NCI-H2029 (cell line): Measurements from ENCODE around the gene ALX4.

Experiments used
- DNase-seq: peaks from one replicate; lab custom pipeline; 2025; lab: John Stamatoyannopoulos, UW

The ALX4 gene

DNA sequence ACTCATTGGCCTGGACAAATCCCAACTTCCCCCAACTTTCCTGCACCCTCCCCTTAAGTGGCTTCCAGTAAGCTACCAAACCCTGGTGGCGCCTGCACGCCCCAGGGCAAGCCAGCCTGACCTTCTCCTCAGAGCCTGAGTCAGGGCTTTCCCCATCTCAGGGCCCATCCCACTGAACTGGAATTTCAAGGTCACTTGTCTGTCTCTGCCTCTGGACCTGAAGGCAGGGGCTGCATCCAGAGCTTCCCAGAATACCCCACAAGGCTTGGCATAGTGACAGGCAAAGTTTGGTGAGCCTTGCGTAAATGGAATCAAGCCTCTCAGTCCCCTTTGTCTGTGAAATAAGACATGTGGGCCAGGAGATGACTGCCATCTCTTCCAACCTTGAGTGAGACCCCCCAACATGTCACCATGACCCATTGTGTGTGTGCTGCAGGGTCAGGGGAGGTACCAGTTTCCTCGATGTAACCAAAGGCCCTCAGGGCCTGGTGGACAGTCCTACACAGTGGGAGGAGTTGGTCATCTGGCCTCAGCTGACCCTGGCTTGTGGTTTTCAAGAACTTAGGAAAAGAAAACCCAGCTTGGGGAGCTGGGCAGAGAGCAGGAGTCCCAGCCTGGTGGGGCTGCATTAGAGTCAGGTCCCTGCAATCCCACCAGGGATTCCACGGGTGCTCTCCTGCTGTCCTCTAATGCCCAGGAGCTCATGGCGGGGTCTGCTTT lies 8.9 kb downstream of the ALX4 start:
- no peak for DNase-seq

DNA sequence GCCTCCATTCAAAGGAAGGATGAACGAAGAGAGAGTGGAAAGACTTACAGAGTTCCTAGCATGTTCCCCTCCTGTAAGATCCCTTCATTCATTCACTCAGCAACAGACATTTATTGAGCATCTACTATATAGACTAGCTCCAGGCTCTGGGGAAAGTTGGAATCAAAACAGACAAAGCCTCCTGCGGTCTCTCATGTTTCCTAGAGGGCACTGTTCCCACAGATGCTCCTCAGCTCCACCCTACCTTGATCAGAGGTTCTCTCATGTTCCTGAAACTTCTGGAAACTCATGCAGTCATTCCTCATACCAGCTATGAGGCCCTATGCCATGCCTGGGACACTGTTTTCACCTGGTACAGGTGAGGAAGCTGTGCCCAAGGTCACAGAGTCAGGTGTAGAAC lies 11.1 kb downstream of the ALX4 start:
- no peak for DNase-seq

DNA sequence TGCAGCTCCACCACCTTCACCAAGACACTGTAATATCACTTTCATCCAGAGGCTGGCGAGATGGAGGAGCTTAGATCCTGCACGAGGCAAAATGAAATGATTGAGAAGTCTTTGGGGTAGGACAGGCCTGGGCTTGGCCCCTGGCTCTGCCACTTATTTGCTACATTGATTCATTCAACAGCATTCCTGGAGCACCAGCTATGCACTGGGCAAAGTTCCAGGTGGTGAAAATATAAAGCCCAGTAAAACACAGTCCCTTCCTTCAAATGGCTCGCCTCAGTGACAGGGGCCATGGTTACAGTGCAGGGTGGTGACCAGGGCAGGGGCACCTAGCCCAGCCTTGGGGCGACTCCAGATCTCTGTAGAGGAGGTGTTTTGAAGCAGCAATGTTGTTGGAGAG lies 19.7 kb downstream of the ALX4 start:
- no peak for DNase-seq

DNA sequence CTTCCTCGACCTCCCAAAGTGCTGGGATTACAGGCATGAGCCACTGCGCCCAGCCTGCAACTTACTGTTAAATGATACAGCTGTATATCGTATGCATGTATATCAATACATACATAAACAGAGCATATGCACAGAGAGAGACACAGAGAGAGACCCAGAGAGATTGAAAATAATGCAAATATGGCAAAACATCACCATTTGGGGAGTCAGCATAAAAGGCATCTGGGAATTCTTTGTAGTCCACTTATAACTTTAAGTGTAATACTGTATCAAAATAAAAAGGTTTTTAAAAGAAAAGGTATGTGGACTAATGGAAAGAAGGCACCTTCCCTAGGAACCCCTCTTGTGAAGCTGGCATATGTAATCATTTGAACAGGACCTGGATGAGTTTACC lies 21.8 kb downstream of the ALX4 start:
- no peak for DNase-seq

DNA sequence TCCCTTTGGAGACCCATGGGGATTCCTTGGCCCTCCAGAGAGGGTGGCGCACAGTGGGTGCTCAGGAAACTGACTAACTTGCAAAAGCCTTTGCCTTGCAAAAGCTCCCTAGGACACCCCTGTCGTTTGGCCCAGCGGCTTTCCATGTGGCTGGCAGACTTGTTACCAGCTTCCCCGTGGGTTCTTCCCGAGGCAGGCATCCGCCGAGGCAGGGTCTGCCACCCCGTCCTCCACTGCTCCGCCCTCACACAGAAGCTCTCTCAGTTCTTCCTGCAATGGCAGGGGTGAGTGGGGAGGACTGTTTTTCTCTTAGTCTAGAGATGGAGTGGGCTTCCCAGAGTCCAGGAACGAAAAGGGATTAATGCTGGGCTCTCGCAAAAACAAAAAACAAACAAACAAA lies 23.0 kb downstream of the ALX4 start:
- no peak for DNase-seq

DNA sequence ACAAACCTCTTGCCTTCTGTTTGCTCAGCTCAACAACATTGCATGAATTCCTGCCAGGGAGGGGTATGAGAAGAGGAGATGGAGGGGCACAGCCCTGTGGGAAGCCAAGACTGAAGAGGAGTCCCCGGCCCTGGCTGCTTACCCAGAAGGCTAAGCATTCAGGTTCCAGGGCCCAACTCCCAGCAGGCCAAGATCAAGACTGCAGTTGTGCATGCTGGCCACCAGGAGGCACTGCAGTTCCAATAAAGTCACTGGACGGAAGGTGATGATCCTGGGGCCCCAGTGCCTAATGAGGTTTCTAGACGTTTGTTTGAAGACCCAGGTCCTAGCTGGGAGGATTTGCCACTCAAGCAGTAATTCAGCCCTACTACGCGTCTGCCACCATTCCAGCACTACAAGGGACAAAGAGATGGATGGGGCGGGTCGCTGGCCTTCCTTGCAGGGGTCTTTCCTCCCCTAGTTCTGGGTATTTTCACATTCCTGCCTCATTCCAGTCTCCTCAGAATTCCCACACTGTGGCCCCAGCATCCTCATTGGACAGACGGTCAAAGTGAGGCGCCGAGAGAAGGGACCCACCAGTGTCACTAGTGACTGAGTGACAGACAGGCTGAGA lies 23.6 kb downstream of the ALX4 start:
- DNase-seq = peak; percentile 44

DNA sequence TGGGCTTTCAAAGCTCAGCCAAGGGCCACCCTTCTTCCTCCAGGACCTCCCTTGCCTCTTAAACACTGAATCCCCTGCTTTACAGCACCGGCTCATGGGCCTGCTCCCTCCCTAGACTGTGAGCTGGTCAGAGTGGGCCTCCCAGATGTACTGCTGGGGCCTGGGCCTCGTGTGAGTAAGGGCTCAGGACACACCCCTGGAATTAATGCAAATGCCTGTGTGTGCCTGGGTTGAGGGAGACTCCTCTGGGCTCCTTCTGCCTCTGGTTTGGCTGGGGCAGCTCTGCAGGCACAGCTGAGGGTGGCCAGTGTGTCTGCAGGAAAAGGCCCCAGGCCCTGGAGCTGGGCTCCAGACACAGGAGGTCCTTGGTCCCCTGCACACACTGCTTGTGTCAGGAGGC lies 24.2 kb downstream of the ALX4 start:
- DNase-seq = no peak

DNA sequence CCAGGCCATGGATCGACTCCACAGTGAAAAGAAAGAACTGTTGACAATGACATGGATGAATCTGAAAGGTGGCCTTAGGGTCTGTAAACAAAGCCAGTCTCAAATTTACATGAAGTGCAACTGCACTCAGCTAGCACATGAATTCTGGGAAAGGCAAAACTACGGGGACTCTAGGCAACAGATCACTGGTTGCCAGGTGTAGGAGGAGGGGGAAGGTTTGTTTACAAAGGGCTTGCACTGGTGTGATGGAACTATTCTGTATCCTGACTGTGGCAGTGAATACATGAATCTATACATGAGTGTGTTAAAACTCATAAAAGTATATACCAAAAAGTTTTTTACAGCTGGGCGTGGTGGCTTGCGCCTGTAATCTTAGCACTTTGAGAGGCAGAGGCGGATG lies 27.3 kb downstream of the ALX4 start:
- peak; percentile 62 for DNase-seq

DNA sequence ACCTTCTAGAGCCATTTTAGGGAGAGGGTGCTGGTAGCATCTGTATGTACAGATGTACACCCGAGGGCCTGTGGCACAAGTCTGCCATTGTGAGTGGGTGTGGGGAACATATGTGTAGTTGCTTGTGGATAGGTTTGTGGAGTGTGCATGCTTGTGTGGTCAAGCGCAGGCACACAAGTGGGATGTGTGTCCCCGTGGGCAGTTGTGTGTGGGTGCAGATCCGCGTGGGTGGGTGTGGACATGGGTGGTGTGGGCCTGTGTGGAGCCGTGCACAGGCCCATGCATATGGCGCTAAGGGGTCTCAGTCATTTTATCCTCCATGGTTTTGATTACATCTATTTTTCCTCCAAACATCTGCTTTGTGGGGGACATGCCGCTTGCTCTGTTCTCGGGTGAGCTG lies 28.8 kb downstream of the ALX4 start:
- no peak for DNase-seq

DNA sequence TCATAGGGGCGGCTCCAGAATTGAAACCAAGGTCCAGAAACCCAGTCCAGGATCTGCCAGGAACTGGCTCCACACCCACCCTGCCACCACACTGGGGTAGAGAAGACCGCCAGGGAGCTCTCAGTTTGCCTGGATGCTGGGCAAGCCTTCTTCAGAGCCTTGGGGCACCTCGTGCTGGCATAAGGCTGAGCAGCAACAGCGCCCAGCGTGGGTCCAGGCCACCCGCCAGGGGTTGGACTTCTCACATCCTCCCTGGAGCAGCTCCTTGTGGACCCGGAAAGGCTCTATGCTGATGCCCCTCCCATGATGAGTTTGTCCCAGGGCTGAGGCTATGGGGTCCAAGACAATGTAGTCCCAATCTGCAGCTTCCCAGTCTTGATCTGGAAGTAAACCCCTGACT lies 29.7 kb downstream of the ALX4 start:
- DNase-seq = no peak

DNA sequence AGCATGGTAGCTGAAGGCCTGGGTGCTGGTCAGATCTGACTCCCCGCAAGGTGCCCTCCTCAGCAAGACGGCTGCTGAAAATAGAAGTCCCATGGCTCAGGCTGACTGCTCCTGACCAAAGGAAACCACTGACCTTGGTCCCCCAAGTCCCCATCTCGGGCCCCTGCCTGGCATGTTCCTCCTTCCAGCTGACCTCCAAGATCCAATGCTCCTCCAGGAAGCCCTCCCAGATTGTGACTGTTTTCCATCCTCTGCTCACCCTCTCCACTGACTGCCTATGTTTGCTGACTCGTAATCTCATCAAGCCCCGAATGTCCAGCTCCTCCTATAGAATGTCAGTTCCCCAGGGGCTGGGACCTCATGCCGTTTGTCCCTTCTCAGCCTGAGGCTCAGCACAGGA lies 30.5 kb downstream of the ALX4 start:
- DNase-seq = no peak

DNA sequence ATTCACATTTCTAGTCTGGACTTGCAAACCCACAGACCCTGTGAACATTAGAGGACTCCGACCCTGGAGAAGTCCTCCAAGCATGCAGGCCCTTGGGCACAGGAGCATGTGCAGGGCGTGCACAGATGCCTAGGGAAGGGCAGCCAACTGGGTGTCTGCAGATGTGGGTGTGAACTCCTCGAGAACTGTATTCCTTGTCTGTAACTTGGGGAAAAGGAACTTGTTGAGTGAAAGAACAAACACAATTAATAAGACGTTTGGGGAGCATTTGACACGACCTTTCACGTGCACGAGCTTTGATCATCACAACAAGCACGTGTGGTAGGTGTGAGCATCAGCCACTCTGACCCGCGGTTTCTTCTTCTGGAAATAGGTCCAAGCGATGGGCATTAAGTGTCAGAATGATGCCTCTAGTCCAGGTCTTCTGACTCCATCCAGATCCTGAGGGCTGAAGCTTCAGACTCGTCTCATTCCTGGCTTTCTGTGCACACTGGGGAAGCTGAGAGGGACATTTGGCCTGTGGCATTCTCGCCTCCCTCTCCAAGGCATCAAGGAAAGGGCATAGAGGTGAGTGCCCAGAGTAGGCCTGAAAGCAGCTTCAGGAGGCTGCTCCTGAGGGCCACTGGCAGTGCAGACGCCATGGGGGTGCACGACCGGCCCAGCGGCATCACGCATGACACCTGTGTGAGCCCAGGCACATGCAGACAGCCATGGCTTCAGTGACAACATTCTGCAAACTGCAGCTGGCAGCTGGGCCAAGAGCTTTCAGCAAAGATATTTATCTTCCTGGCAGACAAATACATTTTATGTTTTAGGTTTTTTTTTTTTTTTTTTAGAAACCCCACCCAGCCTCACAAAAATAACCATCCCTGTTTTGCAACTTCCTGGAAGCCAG lies 32.5 kb downstream of the ALX4 start:
- no peak for DNase-seq

DNA sequence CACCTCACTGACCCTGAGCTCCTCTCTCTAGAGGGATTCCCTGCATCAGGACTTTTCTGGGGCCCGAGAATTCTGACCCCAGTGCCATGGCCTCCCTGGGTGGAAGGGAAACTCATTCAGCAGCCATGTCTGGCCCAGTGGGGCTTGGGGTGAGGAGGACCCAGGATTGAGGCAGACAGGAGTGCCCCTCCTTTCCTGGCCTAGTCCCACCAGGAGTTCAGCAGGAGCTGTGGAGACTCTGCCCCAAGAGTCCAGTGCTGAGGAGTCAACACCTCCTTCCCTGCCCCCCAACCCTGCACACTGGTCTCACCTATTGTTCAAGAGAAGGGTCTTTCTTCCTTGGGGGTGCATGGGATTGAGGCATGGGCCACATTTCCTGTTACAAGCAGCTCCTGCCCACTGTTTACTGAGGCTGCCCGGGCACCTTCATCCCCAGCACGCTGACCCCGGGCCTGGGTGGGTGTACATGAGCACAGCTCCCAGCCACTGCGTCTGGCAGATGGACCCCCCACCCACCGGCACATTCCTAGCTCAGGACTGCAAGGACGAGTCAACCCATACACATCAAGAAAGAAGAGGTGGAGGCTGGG lies 33.9 kb downstream of the ALX4 start:
- no peak for DNase-seq

DNA sequence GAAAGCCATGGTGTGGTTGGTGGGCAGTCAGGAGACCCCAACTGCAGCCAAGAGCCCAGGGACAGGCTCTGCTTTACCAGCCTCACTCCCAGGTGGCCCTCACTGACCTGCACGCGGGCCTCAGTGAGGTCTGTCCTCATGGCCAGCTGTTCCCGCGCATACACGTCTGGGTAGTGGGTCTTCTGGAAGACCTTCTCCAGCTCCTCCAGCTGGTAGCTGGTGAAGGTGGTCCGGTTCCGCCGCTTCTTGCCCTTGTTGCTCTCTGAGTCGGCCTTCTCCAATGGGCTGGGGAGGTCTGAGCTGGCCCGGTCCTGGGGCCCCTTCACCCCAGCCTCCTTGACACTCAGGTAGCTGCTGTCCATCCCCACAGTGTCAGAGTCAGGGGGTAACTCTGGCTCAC lies 34.7 kb downstream of the ALX4 start:
- DNase-seq = no peak

DNA sequence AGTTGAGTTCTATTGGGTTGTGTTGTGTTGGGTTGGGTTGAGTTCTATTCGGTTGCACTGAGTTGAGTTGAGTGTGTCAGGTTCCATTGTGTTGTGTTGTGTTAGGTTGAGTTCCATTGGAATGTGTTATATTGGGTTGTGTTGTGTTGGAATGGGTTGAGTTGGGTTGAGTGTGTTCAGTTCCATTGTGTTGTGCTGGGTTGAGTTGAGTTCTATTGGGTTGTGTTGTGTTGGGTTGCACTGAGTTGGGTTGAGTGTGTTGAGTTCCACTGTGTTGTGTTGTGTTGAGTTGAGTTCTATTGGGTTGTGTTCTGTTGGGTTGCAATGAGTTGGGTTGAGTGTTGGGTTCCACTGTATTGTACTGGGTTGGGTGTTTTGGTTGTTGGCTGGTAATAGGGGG lies 35.5 kb downstream of the ALX4 start:
- DNase-seq = no peak

DNA sequence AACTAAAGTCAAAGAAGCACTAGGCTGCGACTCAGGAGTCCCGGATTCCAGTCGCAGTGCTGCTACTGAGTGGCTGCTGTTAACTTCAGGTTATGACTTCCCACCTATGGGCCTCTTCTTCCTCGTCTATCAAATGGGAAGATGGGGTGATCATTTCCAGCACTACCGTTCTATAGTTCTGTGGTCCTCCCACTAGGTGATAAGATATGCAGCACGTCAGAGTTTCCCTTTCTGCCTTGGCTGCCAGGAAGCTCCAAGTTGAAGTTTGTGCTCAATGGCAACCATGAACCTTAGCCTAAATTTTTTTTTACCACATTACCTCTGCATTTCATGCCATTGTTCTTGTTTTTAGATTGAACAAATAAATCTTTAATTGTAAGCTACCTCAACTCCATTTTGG lies 38.7 kb downstream of the ALX4 start:
- DNase-seq = no peak

DNA sequence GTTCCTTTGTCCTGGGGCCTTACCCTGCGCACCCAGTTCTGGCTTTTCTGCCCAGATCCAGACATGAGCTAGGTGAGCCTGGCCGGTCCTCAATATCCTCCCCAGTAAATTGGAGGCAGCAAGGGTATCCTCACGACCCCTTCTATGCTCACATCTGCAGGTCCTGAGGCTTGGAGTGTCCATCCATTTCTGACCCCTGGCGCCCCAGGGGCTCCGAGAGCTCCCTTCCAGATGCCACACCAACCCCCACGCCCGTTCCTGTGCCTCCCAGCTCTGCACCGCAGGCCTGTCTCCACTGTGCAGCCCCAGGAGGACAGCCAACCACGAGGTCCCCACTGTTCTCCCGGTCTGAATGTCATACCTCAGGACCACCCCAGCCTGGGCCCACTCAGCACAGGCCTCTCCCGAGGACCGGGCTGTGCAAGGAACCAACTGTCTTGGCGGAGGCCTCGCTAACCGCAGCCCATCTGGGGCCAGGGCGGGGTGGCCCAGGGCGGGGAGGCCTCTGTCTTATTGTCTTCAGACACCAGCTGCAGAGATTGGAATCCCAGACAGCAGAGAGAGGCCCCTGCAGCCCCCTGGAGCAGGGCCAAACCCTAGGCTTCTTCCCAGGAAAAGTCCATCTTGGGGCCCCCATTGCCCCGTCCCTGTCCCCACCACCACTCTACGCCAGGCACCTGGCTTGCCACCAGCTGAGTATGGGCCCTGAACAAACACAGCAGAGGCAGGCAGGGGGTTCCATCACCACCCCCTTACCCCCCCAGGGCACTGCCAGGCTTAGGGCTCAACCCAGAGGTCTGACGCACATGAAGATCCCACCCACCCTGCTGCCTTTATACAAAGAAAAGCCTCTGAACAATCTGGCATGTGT lies 39.3 kb downstream of the ALX4 start:
- no peak for DNase-seq

DNA sequence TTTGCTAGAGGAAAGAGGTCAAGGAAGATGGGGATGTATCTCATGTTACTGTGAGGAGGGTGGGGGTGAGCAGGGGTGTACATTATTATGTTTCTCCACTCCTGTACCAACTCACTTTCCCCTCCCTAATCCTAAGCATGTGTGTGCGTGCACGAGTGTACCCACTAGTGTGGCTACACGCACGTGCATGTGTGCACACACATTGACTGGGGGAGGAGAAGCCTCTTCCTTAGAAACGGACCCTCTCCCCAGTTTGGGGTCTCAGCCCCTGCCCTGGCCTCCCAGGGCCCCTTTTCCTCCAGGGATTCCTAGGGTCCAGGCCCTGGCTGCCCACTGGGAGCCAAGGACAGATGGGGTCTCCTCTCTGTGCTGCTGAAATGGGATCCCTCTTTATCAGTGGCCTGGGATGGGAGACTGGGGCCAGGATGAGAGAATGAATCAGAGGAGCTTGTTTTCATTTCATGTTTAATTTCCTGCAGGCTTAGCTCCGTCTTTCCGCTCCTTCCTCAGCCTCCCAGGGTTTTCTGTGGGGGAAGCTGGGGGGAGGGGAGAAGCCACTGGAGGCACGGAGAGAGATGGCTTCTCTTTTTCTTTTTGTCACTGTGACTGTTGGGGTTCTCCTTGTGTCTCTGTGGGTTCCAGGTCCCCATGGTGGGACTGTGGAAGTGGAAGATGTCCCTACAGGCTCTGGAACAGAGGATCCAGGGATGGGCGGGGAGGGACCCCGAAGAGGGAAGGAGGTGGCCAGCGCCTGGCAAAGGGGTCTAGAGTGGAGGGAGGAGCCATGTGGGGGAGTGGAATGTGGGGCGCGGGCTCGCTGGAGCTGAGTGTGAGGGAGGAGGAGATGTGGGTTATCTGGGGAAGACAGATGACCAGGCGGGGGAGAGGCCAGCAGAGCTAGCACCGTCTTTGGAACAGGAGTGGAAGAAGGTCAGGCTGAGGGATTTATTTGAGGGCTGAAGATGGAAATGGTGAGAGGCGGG lies 40.3 kb downstream of the ALX4 start:
- DNase-seq = no peak

DNA sequence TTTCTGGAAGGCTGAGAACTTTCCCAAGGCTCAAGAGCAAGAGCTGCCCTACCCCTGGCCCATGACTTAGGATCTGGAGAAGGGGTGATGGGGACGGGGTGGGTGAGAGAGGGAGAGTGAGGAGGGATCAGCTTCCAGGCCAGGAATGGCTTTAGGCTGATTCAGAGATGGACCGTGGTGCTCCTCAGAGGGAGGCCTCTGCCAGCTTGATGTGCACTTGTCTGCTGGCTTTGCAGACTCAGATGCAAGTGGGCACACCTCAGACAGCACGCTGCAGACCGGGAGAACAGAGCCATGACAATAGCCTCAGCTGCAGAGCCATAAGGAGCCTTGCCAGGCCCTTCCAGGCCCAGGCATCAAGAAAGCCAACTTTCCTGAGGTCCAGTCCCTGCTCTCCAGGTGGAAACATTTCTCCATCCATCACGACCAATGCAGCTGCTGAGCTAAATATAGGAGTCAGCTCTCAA lies 41.3 kb downstream of the ALX4 start:
- DNase-seq = no peak
